Smooth muscle cell (in vitro differentiated cells): Measurements from ENCODE around the gene ENTHD1. TPM values are rescaled to one million over a fixed set of nuclear protein-coding genes. Genes with fewer than 3 reads are reported as not detected.

Source experiments
- DNase-seq: peaks from one replicate; lab custom pipeline; 2025; ENCODE audit not compliant: unreplicated experiment; lab: John Stamatoyannopoulos, UW
- H2AFZ ChIP-seq: fragments of 200-600 bp; sonication (generic); 2 replicates; pipeline ENCODE4 v1.6.0; 2016; ENCODE audit warnings: antibody characterized with exemption, low read depth, mild to moderate bottlenecking
- H3F3A ChIP-seq: fragments of 200-600 bp; sonication (generic); 2 replicates; pipeline ENCODE4 v1.6.0; 2017; ENCODE audit warnings: antibody characterized with exemption, low read depth
- H3K27ac ChIP-seq: fragments of 200-600 bp; sonication (generic); 2 replicates; pipeline ENCODE4 v1.5.1; 2016; ENCODE audit warnings: low read depth, mild to moderate bottlenecking
- H3K27me3 ChIP-seq: fragments of 200-600 bp; sonication (generic); 2 replicates; pipeline ENCODE4 v1.6.1; 2016; ENCODE audit warnings: low read depth, mild to moderate bottlenecking
- H3K36me3 ChIP-seq: fragments of 200-600 bp; sonication (generic); 2 replicates; pipeline ENCODE4 v1.5.1; 2016; ENCODE audit warnings: low read depth
- H3K4me1 ChIP-seq: fragments of 200-600 bp; sonication (generic); 2 replicates; pipeline ENCODE4 v1.5.1; 2016; ENCODE audit warnings: low read depth
- H3K4me2 ChIP-seq: fragments of 200-600 bp; sonication (generic); 2 replicates; pipeline ENCODE4 v1.6.0; 2016; ENCODE audit warnings: mild to moderate bottlenecking
- H3K4me3 ChIP-seq: fragments of 200-600 bp; sonication (generic); 2 replicates; pipeline ENCODE4 v1.5.1; 2016; ENCODE audit warnings: mild to moderate bottlenecking
- H3K79me2 ChIP-seq: fragments of 200-600 bp; sonication (generic); 2 replicates; pipeline ENCODE4 v1.6.0; 2016; ENCODE audit warnings: low read depth, mild to moderate bottlenecking
- H3K9ac ChIP-seq: fragments of 200-600 bp; sonication (generic); 2 replicates; pipeline ENCODE4 v1.6.0; 2016; ENCODE audit warnings: low read depth
- H3K9me3 ChIP-seq: fragments of 200-600 bp; sonication (generic); replicated peaks from 2 replicates; pipeline ENCODE4 v1.5.1; 2016; ENCODE audit warnings: low read depth
- H4K20me1 ChIP-seq: fragments of 200-600 bp; sonication (generic); 2 replicates; pipeline ENCODE4 v1.6.0; 2016; ENCODE audit warnings: low read depth
- WGBS: methylation state at CpG from one replicate; pipeline ENCODE4 v1.1.7; 2016; ENCODE audit warnings: low lambda C conversion rate; 5-methylcytosine and 5-hydroxymethylcytosine counted together
- polyA plus RNA-seq: library from polyadenylated mRNA; unstranded; fragments of >200 nt; fragmentation: Nextera tagmentation; extraction: Ambion mirVana; gene quantifications from 2 replicates; pipeline ENCODE4 v1.2.1, GENCODE V29; 2016
- total RNA-seq: library from RNA; depleted of rRNA; stranded (reverse); fragments of >200 nt; gene quantifications from 2 replicates; pipeline ENCODE4 v1.2.3, GENCODE V29; 2014
- TF ChIP-seq, protein P1 (sequence below): fragments of 200-600 bp; sonication (generic); IDR thresholded peaks from 2 replicates; pipeline ENCODE4 v1.5.1; 2017; ENCODE audit warnings: borderline replicate concordance, mild to moderate bottlenecking, antibody characterized with exemption; ENCODE audit not compliant: insufficient read depth, poor library complexity, severe bottlenecking

The ENTHD1 gene
- total and polyA plus RNA-seq, 2 experiments from 2014 or later, result not detected

DNA sequence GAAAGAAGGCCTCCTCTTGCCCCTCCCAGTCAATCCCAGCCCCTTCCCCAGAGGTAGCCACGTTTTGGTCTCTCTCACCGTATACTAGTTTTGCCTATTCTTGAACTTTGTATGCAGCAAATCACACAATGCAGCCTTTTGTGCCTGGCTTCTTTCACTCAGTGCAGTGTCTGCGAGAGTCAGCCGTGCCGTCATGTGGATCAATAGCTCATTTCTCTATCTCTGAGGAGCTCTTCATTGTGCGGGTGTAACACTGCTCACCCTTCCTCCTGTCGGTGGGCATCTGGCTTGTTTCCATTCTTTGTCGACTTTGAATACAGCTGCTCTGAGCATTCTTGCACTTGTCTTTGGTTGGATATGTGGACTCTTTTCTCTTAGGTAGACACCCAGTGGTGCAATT lies 176.5 kb downstream of the ENTHD1 start:
- TF ChIP-seq, protein P1, sequence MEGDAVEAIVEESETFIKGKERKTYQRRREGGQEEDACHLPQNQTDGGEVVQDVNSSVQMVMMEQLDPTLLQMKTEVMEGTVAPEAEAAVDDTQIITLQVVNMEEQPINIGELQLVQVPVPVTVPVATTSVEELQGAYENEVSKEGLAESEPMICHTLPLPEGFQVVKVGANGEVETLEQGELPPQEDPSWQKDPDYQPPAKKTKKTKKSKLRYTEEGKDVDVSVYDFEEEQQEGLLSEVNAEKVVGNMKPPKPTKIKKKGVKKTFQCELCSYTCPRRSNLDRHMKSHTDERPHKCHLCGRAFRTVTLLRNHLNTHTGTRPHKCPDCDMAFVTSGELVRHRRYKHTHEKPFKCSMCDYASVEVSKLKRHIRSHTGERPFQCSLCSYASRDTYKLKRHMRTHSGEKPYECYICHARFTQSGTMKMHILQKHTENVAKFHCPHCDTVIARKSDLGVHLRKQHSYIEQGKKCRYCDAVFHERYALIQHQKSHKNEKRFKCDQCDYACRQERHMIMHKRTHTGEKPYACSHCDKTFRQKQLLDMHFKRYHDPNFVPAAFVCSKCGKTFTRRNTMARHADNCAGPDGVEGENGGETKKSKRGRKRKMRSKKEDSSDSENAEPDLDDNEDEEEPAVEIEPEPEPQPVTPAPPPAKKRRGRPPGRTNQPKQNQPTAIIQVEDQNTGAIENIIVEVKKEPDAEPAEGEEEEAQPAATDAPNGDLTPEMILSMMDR, result no peak
- Histone ChIP-seq H3K4me1 (peaks cover 4% of the 10 kb centered on the region), H4K20me1 (no peaks in the 10 kb centered on the region), H3K4me2 (no peak overlapping the region), H3K4me3 (no peak overlapping the region), H3K27me3 (peaks cover 4% of the 10 kb centered on the region), H3K27ac (no peak overlapping the region), H3K9ac (no peak overlapping the region), H3K79me2 (no peaks in the 10 kb centered on the region), H2AFZ (no peak overlapping the region), H3F3A (no peaks in the 10 kb centered on the region), H3K9me3 (no peaks in the 10 kb centered on the region), H3K36me3 (no peaks in the 10 kb centered on the region)
- 81% methylated on average over 8 of the region's 8 CpGs for WGBS
- DNase-seq, result no peak

DNA sequence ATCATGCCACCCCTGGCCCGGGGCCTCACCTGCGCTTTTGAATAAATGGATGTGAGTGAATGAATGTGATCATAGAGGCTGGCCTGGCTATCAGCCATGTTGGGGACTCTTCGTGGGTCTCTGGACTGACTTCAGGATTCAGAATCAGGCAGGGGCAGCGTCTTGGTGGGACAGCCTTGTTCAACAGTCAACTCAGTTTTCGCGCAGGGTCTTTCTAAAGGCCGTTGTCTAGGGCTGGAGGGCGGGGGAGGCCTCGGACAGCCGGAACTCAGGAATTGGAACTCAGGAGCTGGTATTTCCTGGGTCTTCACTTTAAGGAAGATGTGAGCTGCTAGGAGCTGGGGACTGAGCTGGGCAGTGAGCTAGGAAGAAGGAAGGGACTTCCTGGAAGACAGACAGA lies 177.0 kb downstream of the ENTHD1 start:
- Histone ChIP-seq H4K20me1 (no peaks in the 10 kb centered on the region), H3K9me3 (no peaks in the 10 kb centered on the region), H3K36me3 (no peaks in the 10 kb centered on the region), H3K27ac (no peak overlapping the region), H3F3A (no peaks in the 10 kb centered on the region), H2AFZ (no peak overlapping the region), H3K4me2 (no peak overlapping the region), H3K4me1 (peaks cover 4% of the 10 kb centered on the region), H3K4me3 (no peak overlapping the region), H3K27me3 (peaks cover 1% of the 10 kb centered on the region), H3K9ac (no peak overlapping the region), H3K79me2 (no peaks in the 10 kb centered on the region)
- no peak for DNase-seq
- WGBS, result 92% methylated on average over 10 of the region's 10 CpGs
- TF ChIP-seq, protein P1, result no peak

DNA sequence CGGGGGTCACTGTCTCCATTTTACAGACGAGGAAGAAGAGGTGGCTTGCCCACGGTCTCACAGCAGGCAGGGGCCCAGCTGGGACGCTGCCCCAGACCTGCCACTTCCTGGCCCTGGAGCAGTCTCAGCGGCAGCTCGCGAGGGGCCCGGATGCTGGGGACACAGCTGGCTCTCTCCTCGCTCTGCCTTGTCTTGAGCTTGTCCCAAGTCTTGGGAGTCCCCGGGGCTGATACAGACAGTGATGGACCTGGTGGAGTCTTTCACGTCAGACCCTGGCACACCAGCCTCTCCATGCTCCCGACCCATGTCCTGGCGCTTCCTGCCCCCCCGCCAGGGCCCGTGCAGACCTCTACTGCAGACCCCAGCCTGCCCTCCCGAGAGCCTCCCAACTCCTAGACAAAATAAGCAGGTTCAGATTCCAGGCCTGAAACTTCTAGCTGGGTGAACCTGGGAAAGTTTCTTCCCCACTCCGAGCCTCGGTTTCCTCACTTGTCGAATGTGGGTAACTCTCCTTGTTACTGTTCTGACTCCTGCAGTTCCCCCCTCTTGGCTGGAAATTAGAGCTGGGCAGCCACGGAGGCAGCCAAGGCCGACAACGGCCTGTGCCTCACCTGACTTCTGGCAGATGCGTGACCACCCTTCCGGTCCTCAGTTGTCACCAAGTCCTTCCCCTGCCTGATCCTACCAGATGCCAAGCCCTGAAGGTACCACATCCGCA lies 177.6 kb downstream of the ENTHD1 start:
- no peak for DNase-seq
- H3K9ac ChIP-seq, result no peak overlapping the region
- H2AFZ ChIP-seq, result no peak overlapping the region
- H3F3A ChIP-seq, result no peaks in the 10 kb centered on the region
- peaks cover 4% of the 10 kb centered on the region for H3K4me1 ChIP-seq
- no peaks in the 10 kb centered on the region for H3K79me2 ChIP-seq
- H3K27ac ChIP-seq, result no peak overlapping the region
- 95% methylated on average over 25 of the region's 25 CpGs for WGBS
- H3K4me2 ChIP-seq, result no peak overlapping the region
- no peak overlapping the region for H3K4me3 ChIP-seq
- no peaks in the 10 kb centered on the region for H3K36me3 ChIP-seq
- H4K20me1 ChIP-seq, result no peaks in the 10 kb centered on the region
- TF ChIP-seq, protein P1, result no peak
- no peaks in the 10 kb centered on the region for H3K9me3 ChIP-seq
- H3K27me3 ChIP-seq, result no peaks in the 10 kb centered on the region

DNA sequence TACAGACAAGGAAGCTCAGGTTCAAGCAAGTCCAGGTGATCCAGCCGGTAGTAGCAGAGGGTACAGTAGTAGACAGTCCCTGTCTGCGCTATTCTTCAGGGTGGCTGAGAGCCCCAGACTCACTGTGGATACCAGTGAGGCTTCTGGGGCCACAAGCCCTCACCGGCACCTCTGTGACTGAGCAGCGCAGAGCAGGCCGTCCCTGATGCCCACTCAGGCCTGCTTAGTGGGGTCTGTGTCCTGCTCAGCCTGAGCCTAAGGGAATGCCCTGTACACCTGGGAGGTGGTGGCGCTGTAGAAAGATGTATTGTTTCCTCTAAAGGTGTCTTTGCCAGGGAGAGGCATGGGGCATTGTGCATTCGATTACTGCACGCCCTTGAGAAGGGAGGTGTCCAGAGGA lies 179.2 kb downstream of the ENTHD1 start:
- 97% methylated on average over 8 of the region's 8 CpGs for WGBS
- DNase-seq, result no peak
- H3F3A ChIP-seq, result no peaks in the 10 kb centered on the region

More for the DNA sequence above, 179.2 kb downstream of the ENTHD1 start:
- Histone ChIP-seq H3K9ac (no peak overlapping the region), H3K79me2 (no peaks in the 10 kb centered on the region), H3K27ac (no peak overlapping the region), H4K20me1 (no peaks in the 10 kb centered on the region), H3K4me3 (no peak overlapping the region), H2AFZ (no peak overlapping the region), H3K4me2 (no peak overlapping the region), H3K27me3 (peaks cover 8% of the 10 kb centered on the region), H3K4me1 (peaks cover 4% of the 10 kb centered on the region), H3K36me3 (no peaks in the 10 kb centered on the region), H3K9me3 (no peaks in the 10 kb centered on the region)
- TF ChIP-seq, protein P1, result no peak
